Right lobe of liver (tissue), 6 donors: ENCODE data around the gene YIF1B. TPM values are rescaled to one million over a fixed set of nuclear protein-coding genes. Genes with fewer than 3 reads are reported as not detected.
A peak's percentile ranks its signal among the peaks of the same experiment; 100 is the strongest.

Experiments used
- ATAC-seq, 4 donors: fragments of 200-7000 bp; cut with Tn5 transposase; one replicate each; pipeline ENCODE4 v1.9.1; 2020; ENCODE audit warnings: mild to moderate bottlenecking in 4 of 4, moderate library complexity in 4 of 4
- DNase-seq, 3 donors: peaks; one replicate each; pipeline ENCODE4 v3.0.0-alpha.2; 2020
- H3K27ac ChIP-seq, 3 donors: fragments of 200-600 bp; one replicate each; pipeline ENCODE4 v1.8.0; 2022
- H3K27me3 ChIP-seq, 2 donors: fragments of 200-600 bp; one replicate each; pipeline ENCODE4 v1.8.0; 2022
- H3K36me3 ChIP-seq, 4 donors: fragments of 200-600 bp; sonication (generic) in 1 of 4; one replicate each; pipeline versions ENCODE4 v1.5.1 to v1.8.0; 2017 to 2022; ENCODE audit warnings: control low read depth in 1 of 4
- H3K4me1 ChIP-seq, 4 donors: fragments of 200-600 bp; sonication (generic) in 1 of 4; one replicate each; pipeline versions ENCODE4 v1.5.1 to v1.8.0; 2017 to 2022; ENCODE audit warnings: control low read depth in 1 of 4
- H3K4me3 ChIP-seq, 3 donors: fragments of 200-600 bp; one replicate each; pipeline ENCODE4 v1.8.0; 2022
- H3K9me3 ChIP-seq, 4 donors: fragments of 200-600 bp; sonication (generic) in 1 of 4; one replicate each; pipeline versions ENCODE4 v1.5.1 to v1.8.0; 2017 to 2022; ENCODE audit warnings: control low read depth in 1 of 4
- POLR2A ChIP-seq: fragments of 450-650 bp; IDR thresholded peaks from one replicate; pipeline ENCODE4 v1.6.1; 2017; ENCODE audit warnings: antibody characterized with exemption, mild to moderate bottlenecking
- WGBS: methylation state at CpG from one replicate; pipeline ENCODE4 v1.1.6; 2018; ENCODE audit warnings: low coverage, low lambda C conversion rate; ENCODE audit not compliant: insufficient coverage; ENCODE audit errors: missing lambda C conversion rate; 5-methylcytosine and 5-hydroxymethylcytosine counted together
- intact Hi-C, 2 donors: fragments of 100-400 bp; cut with DNase I; formaldehyde crosslinking; loops; one replicate each; pipeline versions ENCODE4 v1.11.2 to v1.14.1; 2022
- total RNA-seq, 6 experiments: library from RNA; depleted of rRNA in 2 of 6; stranded (reverse); fragments of >200 nt in 2 of 6; fragmentation: NEBNext Ultra II Directional in 3 of 6; extraction: Animal tissue kit (Norgen Biotek cat#: 25700) in 3 of 6; gene quantifications; one replicate each; pipeline versions ENCODE4 v1.1.0 to v1.2.4, GENCODE V29; 2016 to 2023
- TF ChIP-seq, protein P1 (sequence below), 4 donors: fragments of 200-600 bp in 3 of 4; fragments of 450-650 bp in 1 of 4; IDR thresholded peaks; one replicate each; pipeline versions ENCODE4 v1.5.1 to v1.8.0; 2016 to 2022; ENCODE audit warnings: antibody characterized with exemption in 4 of 4, mild to moderate bottlenecking in 2 of 4
- donor health status: DM: no; HTN: yes; CAD: no.
- donor health status: DM: no; HTN: no; CAD: no.
- donor health status: DM: no; HTN: no; CAD: no.
- donor health status: DM: no; HTN: yes; CAD: no.
- donor health status: DM: no; HTN: yes; CAD: no.

Gene YIF1B
- total RNA-seq, 6 experiments from 2014 or later: 26.3 to 69.7 (median 42.0) TPM

DNA sequence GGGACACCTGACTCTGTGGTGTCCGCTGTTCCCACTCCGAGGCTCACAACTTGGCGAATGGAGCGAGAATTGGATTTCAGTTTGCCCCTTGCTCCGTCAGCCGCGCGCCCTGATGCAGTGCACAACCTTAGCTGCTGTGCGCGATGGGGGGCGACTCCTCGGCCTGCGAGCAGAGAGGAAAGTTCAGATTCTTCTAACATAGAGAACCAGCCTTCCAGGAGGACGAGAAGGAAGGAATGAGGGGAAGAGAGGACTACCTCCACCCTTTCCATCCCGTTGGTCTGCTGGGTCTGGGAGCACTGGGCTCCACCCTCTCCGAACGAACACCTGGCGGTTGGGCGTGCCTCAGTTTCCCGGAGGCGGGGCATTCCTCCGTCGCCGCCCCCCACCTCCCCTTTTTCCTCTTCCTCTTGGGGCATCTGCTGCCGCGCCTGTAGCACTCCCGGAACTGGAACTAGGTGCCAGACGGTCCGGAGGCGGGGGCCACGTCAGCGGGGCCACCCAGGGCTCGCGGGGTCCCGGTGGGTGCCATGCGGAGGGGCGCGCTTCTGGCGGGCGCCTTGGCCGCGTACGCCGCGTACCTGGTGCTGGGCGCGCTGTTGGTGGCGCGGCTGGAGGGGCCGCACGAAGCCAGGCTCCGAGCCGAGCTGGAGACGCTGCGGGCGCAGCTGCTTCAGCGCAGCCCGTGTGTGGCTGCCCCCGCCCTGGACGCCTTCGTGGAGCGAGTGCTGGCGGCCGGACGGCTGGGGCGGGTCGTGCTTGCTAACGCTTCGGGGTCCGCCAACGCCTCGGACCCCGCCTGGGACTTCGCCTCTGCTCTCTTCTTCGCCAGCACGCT, 3.9 kb upstream of the YIF1B start, which contains the start of gene KCNK6:
KCNK6 (plus strand) TSS at position 425 of the 838 bp plus-strand sequence; CDS start at position 531, 106 bp downstream.
- intact Hi-C loops: no loop called here
- H3K27ac ChIP-seq: peak within 1 kb of the TSS; percentile 66 to 81 (median 70)
- ATAC-seq: no peak
- peak; percentile 66 to 74 (median 67) for DNase-seq
- H3K4me1 ChIP-seq: peaks cover 0 to 8% (median 0%) of the 10 kb centered on the region in 4 donors
- H3K9me3 ChIP-seq: no peaks in the 10 kb centered on the region
- TF ChIP-seq, protein P1, sequence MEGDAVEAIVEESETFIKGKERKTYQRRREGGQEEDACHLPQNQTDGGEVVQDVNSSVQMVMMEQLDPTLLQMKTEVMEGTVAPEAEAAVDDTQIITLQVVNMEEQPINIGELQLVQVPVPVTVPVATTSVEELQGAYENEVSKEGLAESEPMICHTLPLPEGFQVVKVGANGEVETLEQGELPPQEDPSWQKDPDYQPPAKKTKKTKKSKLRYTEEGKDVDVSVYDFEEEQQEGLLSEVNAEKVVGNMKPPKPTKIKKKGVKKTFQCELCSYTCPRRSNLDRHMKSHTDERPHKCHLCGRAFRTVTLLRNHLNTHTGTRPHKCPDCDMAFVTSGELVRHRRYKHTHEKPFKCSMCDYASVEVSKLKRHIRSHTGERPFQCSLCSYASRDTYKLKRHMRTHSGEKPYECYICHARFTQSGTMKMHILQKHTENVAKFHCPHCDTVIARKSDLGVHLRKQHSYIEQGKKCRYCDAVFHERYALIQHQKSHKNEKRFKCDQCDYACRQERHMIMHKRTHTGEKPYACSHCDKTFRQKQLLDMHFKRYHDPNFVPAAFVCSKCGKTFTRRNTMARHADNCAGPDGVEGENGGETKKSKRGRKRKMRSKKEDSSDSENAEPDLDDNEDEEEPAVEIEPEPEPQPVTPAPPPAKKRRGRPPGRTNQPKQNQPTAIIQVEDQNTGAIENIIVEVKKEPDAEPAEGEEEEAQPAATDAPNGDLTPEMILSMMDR (IDR thresholded peaks at IDR 0.05): no peak
- TF ChIP-seq POLR2A: peak; percentile 60
- 1% methylated on average over 12 of the region's 76 CpGs for WGBS
- H3K36me3 ChIP-seq: no peaks in the 10 kb centered on the region
- no peaks in the 10 kb centered on the region for H3K27me3 ChIP-seq
- peak within 1 kb of the TSS; percentile 51 to 57 (median 55) for H3K4me3 ChIP-seq

DNA sequence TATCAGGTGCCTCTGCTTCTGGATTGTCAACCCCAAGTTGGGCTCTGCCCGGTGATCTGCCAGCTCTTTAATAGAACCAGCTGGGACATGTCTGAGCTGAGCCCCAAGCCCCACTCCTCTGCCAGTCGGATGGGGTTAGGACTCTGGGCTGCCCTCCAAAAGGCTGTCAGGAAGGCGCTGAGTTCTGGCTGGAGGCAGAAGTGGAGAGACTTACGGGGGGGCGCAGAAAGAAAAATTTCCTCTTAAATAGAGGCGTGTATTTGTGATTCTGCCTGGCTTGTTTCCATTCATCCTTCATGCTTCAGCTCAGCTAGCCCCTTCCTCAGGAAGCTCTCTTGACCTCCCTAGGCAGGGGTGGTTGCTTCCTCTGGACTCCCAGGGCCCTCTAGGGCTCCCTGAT, 2.9 kb upstream of the YIF1B start:
- Histone ChIP-seq H3K36me3 (no peaks in the 10 kb centered on the region), H3K27me3 (no peaks in the 10 kb centered on the region), H3K9me3 (no peaks in the 10 kb centered on the region), H3K4me3 (no peak overlapping the region), H3K27ac (peak overlapping the region in 2 of 3 donors; percentile 70 to 81), H3K4me1 (peaks cover 0 to 8% (median 0%) of the 10 kb centered on the region in 4 donors)
- intact Hi-C loops: no loop called here
- ATAC-seq (no peak), DNase-seq (no peak)
- TF ChIP-seq, protein P1 (IDR thresholded peaks at IDR 0.05): no peak
- 37% methylated on average over 5 of the region's 6 CpGs for WGBS

DNA sequence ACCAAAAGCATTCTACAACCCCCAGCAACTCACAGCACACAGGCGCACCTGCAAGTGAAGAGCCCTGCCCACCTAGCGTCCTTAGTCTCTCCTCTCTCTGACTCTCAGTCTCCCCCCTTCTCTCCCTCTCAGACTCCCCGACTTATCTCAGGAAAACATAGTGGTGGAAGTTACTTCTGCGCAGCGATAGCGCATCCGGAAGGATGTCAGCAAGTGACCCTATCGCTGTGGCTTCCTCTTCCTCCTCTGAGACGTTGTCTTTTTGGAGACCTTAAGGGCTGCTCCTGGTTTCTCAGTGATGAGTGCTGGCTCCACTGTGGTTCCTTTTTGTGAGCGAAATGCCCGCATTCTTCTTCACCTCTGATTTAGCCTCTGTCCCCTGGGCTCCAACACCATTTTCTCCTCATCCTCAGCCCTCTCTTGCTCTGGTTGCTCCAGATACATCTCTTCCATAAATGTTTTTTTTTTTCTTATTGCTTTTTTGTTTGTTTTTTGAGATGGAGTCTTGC, 1.4 kb upstream of the YIF1B start:
- Histone ChIP-seq H3K9me3 (no peaks in the 10 kb centered on the region), H3K27me3 (no peaks in the 10 kb centered on the region), H3K27ac (peak overlapping the region; percentile 58 to 62 (median 61)), H3K36me3 (no peaks in the 10 kb centered on the region), H3K4me1 (peaks cover 0 to 8% (median 0%) of the 10 kb centered on the region in 4 donors), H3K4me3 (no peak overlapping the region)
- DNase-seq (no peak), ATAC-seq (peak in 3 of 4 donors; percentile 7 to 24 (median 9))
- intact Hi-C loops: no loop called here
- WGBS: 41% methylated on average over 11 of the region's 11 CpGs
- TF ChIP-seq, protein P1 (IDR thresholded peaks at IDR 0.05): no peak
- no peak for TF ChIP-seq POLR2A

DNA sequence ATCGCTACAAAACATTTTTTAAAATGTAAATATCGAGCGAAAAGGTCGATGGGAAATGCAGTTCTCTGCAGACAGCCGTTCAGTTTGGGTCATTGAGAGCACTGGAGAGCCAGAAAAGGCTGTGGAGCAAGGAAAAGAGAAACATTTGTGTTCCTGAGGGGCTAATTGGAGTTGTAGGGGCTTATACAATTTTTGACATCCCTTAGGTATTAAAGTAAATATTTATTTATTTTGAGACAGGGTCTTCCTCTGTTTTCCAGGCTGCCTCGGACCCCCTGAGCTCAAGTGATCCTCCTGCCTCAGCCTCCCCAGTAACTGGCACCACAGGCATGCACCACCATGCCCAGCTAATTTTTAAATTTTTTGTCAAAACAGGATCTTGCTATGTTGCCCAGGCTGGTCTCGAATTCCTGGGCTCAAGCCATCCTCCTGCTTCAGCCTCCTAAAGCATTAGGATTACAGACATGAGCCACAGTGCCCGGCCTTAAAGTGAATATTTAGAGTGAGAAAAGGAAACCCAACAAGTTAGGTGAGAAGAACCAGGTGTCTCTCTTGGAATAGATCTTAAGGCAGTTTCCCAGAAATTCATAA, 825 bp upstream of the YIF1B start:
- Histone ChIP-seq H3K9me3 (no peaks in the 10 kb centered on the region), H3K4me3 (peak overlapping the region; percentile 13 to 75 (median 63)), H3K4me1 (peaks cover 0 to 8% (median 0%) of the 10 kb centered on the region in 4 donors), H3K27ac (peak overlapping the region; percentile 58 to 62 (median 61)), H3K27me3 (no peaks in the 10 kb centered on the region), H3K36me3 (no peaks in the 10 kb centered on the region)
- intact Hi-C loops: no loop called here
- ATAC-seq (no peak), DNase-seq (no peak)
- 21% methylated on average over 8 of the region's 8 CpGs for WGBS
- TF ChIP-seq, protein P1 (IDR thresholded peaks at IDR 0.05): no peak
- TF ChIP-seq POLR2A: no peak
